Measurements from ENCODE around the gene ATG9B.

- TF ChIP-seq, protein P1, sequence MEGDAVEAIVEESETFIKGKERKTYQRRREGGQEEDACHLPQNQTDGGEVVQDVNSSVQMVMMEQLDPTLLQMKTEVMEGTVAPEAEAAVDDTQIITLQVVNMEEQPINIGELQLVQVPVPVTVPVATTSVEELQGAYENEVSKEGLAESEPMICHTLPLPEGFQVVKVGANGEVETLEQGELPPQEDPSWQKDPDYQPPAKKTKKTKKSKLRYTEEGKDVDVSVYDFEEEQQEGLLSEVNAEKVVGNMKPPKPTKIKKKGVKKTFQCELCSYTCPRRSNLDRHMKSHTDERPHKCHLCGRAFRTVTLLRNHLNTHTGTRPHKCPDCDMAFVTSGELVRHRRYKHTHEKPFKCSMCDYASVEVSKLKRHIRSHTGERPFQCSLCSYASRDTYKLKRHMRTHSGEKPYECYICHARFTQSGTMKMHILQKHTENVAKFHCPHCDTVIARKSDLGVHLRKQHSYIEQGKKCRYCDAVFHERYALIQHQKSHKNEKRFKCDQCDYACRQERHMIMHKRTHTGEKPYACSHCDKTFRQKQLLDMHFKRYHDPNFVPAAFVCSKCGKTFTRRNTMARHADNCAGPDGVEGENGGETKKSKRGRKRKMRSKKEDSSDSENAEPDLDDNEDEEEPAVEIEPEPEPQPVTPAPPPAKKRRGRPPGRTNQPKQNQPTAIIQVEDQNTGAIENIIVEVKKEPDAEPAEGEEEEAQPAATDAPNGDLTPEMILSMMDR (IDR thresholded peaks at IDR 0.05) = no peak
- TF ChIP-seq POLR2AphosphoS5 (IDR thresholded peaks at IDR 0.05) (no peak), EP300 (IDR thresholded peaks at IDR 0.05) (no peak), POLR2A (IDR thresholded peaks at IDR 0.05) (no peak)
Observed at GRCh38 chr7:150968734-150969372, 55.4 kb downstream of the ATG9B start.

All from suprapubic skin (tissue), 4 donors.